Left cardiac atrium (tissue), 4 donors: Measurements from ENCODE around the gene PRKN. TPM values are rescaled to one million over a fixed set of nuclear protein-coding genes. Genes with fewer than 3 reads are reported as not detected.
"Not testable (repeated sequence)": the region's sequence is repeated elsewhere in the genome, so short reads cannot be mapped to it uniquely, and the experiment has no call there.

Experiments
- ATAC-seq, 2 donors: fragments of 200-7000 bp; cut with Tn5 transposase; one replicate each; pipeline ENCODE4 v1.9.1; 2020; ENCODE audit warnings: mild to moderate bottlenecking in 2 of 2, moderate library complexity in 2 of 2
- DNase-seq: peaks from one replicate; pipeline ENCODE4 v3.0.0-alpha.2; 2020
- intact Hi-C, 2 donors: fragments of 100-400 bp; cut with DNase I; formaldehyde crosslinking; loops; one replicate each; pipeline versions ENCODE4 v1.14.1 to v1.15.1; 2022 to 2023
- total RNA-seq, 2 donors: library from RNA; stranded (reverse); fragmentation: NEBNext Ultra II Directional; extraction: Animal tissue kit (Norgen Biotek cat#: 25700); gene quantifications; one replicate each; pipeline ENCODE4 v1.2.1, GENCODE V29; 2021
- donor health status: DM: no; HTN: yes; CAD: no.
- donor health status: DM: no; HTN: yes; CAD: no; lungs with severe emphysema.
- donor health status: DM: yes; HTN: yes; CAD: no.
- donor health status: Dilated cardiomyopathy.

PRKN gene
- total RNA-seq, 2 donors from 2014 or later: 13.8 to 22.2 TPM

- ATAC-seq (no peak), DNase-seq (no peak)
- intact Hi-C loops: no loop called here
Measured at GRCh38 chr6:161355696-161356095, 1371.9 kb downstream of the PRKN start.

DNA sequence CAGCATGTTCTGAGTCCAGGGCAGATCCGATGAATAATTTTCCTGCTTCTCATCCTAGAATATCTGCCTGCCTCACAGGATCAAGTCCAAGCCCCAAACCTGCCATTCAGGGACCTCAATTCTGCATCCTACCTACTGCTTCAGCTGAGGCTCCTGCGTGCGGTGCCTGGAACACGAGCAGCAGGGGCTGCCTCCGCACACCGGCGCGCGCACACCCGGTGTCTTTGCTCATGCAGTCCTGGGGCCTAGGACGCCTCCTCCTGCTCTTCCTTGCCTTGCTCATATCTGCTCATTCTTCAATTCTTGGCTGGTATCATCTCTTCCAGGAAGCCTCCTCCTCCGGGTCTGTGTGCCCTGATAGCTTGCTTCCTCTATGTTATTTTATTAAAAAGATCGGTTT is 1372.6 kb downstream of the PRKN start:
- intact Hi-C loops: no loop called here
- ATAC-seq (no peak), DNase-seq (no peak)

GRCh38 chr6:161354276-161354840 is 1373.2 kb downstream of the PRKN start:
- intact Hi-C loops: no loop called here
- DNase-seq (no peak), ATAC-seq (no peak)

- ATAC-seq (peak; percentile 53 to 71), DNase-seq (no peak)
- intact Hi-C loops: no loop called here
Measured at GRCh38 chr6:161353208-161353613, 1374.4 kb downstream of the PRKN start.

DNA sequence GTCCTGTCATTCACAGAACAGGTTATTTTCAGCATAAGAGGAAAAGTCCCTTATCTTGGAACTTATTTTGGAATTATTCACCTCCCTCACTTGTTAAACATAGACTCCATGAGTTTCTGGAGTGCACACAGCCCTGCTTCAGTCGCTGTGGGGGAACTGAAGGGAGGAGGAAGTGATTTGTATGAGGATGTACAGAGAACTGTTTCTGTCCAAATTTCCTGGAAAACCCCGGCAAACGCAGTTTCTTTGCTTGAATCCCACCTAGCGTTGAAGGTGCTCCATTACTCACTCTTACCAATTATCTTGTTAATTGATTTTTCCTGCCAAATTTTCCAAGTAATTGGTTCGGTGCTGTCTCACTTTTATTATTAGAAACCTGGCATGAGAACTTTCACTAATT is 1375.7 kb downstream of the PRKN start:
- no peak for DNase-seq
- intact Hi-C loops: no loop called here
- ATAC-seq: no peak

- DNase-seq: no peak
- intact Hi-C loops: no loop called here
- no peak for ATAC-seq
Measured at GRCh38 chr6:161349886-161350285, 1377.7 kb downstream of the PRKN start.

DNA sequence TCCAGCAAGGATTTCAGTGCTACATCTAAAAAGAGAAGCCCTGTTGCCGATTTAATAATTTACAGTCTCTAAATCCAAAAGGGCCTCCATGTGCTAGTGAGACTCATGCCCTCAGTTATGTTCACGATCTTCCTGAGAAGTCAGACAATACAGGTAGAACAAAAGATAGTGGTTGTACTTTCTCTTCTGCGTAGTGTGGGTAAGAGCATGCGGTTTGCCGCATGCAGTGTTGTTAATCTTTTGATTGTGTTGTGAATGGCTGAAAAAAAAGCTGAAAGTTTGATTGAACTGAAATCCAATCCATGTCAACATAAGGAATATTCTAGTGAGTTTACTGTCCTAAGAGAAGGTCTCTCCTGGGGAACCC is 1379.0 kb downstream of the PRKN start:
- intact Hi-C loops: no loop called here
- ATAC-seq (no peak), DNase-seq (no peak)

- DNase-seq (no peak), ATAC-seq (no peak)
- intact Hi-C loops: no loop called here
Measured at GRCh38 chr6:161347988-161348627, 1379.5 kb downstream of the PRKN start.

- intact Hi-C loops: no loop called here
- no peak for ATAC-seq
- no peak for DNase-seq
Measured at GRCh38 chr6:161347125-161347524, 1380.4 kb downstream of the PRKN start.

DNA sequence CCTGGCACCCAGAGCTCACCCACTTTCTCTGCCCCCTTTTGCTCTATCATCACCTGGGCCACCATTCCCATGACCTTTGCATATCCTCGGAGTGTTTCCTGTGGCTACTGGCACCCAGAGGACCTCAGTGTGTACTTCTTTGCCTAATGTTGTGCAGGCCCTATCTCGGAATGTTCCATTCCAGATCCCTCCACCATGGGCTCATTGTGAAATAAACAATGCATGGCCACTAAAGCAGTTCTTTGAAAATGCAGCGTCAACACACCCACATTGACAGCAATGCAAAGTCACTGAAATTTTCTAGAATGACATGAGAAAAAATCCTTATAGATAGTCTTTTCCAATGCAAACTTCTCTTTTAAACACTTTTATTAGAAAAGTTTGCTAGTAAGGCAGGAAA is 1380.8 kb downstream of the PRKN start:
- no peak for DNase-seq
- no peak for ATAC-seq
- intact Hi-C loops: no loop called here

- ATAC-seq (no peak), DNase-seq (no peak)
- intact Hi-C loops: no loop called here
Measured at GRCh38 chr6:161344626-161345025, 1382.9 kb downstream of the PRKN start.

DNA sequence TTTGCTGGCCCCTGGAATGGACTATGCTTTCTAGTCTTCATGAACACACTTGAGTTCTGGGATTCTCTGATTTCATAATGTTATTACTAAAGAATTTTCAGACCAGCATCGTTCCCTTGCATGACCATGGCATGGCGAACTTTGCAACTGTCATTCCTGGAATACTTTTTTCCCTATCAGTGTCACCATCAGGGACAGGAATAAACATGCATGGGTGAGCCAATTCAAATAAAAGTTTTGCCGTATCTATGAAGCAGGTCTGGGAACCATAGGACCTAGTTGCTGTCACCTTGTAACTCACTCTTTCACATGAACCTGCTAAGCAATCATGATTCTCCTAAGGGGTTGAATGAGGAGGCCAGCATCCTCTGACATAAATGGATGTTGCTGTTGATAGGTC is 1385.5 kb downstream of the PRKN start:
- DNase-seq (no peak), ATAC-seq (peak in 1 of 2 donors; percentile 34)
- intact Hi-C loops: no loop called here

DNA sequence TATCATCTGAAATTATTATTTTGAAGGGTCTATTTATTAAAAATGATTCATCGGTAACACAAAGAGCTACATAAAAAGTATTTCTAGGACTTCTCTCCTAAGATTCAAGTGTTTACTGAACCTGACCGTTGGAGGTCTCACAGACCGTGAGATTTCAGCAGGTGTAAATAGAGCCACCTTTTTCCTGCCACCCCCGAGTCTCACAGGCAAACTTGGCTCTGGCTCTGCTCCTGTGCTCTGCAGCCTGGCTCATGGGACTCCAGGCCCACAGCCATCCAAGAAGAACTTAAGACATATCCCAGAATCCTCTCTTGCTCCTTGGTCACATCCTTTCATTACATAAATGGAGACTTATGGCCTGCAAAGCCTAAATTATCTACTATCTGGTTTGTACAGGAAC is 1385.9 kb downstream of the PRKN start:
- intact Hi-C loops: no loop called here
- no peak for DNase-seq
- ATAC-seq: no peak

- ATAC-seq (no peak), DNase-seq (no peak)
- intact Hi-C loops: no loop called here
Measured at GRCh38 chr6:161338015-161338414, 1389.6 kb downstream of the PRKN start.

GRCh38 chr6:161336479-161336878 is 1391.1 kb downstream of the PRKN start:
- no peak for ATAC-seq
- intact Hi-C loops: no loop called here
- no peak for DNase-seq

DNA sequence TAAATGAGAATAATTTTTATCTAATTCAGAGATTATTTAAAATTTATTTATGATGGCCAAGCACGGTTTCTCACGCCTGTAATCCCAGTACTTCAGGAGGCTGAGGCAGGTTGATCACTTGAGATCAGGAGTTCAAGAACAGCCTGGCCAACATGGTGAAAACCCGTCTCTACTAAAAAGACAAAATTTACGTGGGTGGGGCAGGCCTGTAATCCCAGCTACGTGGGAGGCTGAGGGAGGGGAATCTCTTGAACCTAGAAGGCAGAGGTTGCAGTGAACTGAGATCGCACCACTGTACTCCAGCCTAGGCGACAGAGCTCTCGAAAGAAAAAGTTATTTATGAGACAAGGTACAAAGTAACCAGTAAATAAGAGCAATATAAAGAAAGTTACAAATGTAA is 1394.2 kb downstream of the PRKN start:
- intact Hi-C loops: no loop called here
- no peak for ATAC-seq
- DNase-seq: no peak

GRCh38 chr6:161331402-161332081 is 1396.0 kb downstream of the PRKN start:
- intact Hi-C loops, DNase-seq, ATAC-seq: not testable (repeated sequence)

DNA sequence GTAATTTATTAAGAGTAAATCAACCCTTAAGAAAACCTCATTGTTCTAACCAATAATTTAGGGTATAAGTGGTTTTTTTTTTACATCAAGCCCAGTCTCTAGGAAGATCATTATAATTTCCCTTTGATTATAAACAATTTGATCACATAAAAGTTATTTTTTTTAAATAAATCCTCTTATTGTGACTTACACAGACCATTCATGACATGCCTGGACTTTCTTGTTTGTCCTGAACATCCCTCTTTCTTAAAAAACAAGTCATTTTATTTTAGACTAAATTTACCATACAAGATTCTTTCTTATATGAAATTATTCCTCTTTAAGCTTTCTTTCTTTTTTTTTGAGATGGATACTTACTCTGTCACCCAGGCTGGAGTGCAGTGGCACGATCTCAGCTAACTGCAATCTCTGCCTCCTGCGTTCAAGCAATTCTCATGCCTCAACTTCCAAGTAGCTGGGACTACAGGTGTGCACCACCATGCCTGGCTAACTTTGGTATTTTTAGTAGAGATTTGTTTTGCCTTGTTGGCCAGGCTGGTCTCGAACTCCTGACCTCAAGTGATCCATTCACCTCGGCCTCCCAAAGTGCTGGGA is 1400.1 kb downstream of the PRKN start:
- no peak for ATAC-seq
- intact Hi-C loops: no loop called here
- DNase-seq: no peak

- intact Hi-C loops: no loop called here
- no peak for DNase-seq
- ATAC-seq: no peak
Measured at GRCh38 chr6:161319231-161319630, 1408.3 kb downstream of the PRKN start.

GRCh38 chr6:161318456-161318855 is 1409.1 kb downstream of the PRKN start:
- DNase-seq (no peak), ATAC-seq (no peak)
- intact Hi-C loops: no loop called here

DNA sequence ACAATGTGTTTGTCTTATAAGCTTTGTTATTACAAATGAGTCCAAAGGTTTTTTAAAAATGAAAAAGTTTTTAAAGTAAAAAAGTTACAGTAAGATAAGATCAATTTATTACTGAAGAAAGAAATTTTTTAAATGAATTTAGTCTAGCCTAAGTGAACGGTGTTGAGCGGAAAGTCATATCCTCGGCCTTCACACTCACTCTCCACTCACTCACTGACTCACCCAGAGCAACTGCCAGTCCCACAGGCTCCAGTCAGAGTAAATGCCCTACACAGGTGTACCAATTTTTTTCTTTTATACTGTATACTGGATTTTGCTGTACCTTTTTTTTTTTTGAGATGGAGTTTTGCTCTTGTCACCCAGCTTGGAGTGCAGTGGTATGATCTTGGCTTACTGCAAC is 1411.0 kb downstream of the PRKN start:
- ATAC-seq (no peak), DNase-seq (no peak)
- intact Hi-C loops: no loop called here
